Type B pancreatic cell (in vitro differentiated cells): ENCODE results near the gene PAFAH1B2. TPM values are rescaled to one million over a fixed set of nuclear protein-coding genes. Genes with fewer than 3 reads are reported as not detected.

Source experiments
- DNase-seq: peaks from one replicate; pipeline ENCODE4 v3.0.0; 2021; ENCODE audit warnings: mixed read lengths; ENCODE audit not compliant: unreplicated experiment; ENCODE audit errors: extremely low spot score
- H3K27ac Mint-ChIP-seq: 2 replicates; pipeline ENCODE4 v1.8.0; 2021; ENCODE audit warnings: mild to moderate bottlenecking, mixed read lengths
- H3K27me3 Mint-ChIP-seq: 2 replicates; pipeline ENCODE4 v1.8.0; 2021; ENCODE audit warnings: mixed read lengths
- H3K36me3 Mint-ChIP-seq: 2 replicates; pipeline ENCODE4 v1.8.0; 2021; ENCODE audit warnings: mixed read lengths
- H3K4me1 Mint-ChIP-seq: one replicate; pipeline ENCODE4 v1.8.0; 2021; ENCODE audit warnings: mixed read lengths; ENCODE audit not compliant: unreplicated experiment
- H3K4me3 Mint-ChIP-seq: 2 replicates; pipeline ENCODE4 v1.8.0; 2021; ENCODE audit warnings: mild to moderate bottlenecking, mixed read lengths
- H3K9me3 Mint-ChIP-seq: 2 replicates; pipeline ENCODE4 v1.8.0; 2021; ENCODE audit warnings: mixed read lengths
- CTCF ChIP-seq: fragments of 200-600 bp; sonication (generic); conservative IDR thresholded peaks from 2 replicates; pipeline ENCODE4 v1.5.0; 2021; ENCODE audit warnings: antibody characterized with exemption, mild to moderate bottlenecking
- total RNA-seq: library from RNA; stranded (reverse); gene quantifications from 2 replicates; pipeline ENCODE4 v1.2.1, GENCODE V29; 2021; ENCODE audit warnings: low replicate concordance

The PAFAH1B2 gene
- total RNA-seq, 1 donor from 2014 or later, result 94.5 TPM

DNA sequence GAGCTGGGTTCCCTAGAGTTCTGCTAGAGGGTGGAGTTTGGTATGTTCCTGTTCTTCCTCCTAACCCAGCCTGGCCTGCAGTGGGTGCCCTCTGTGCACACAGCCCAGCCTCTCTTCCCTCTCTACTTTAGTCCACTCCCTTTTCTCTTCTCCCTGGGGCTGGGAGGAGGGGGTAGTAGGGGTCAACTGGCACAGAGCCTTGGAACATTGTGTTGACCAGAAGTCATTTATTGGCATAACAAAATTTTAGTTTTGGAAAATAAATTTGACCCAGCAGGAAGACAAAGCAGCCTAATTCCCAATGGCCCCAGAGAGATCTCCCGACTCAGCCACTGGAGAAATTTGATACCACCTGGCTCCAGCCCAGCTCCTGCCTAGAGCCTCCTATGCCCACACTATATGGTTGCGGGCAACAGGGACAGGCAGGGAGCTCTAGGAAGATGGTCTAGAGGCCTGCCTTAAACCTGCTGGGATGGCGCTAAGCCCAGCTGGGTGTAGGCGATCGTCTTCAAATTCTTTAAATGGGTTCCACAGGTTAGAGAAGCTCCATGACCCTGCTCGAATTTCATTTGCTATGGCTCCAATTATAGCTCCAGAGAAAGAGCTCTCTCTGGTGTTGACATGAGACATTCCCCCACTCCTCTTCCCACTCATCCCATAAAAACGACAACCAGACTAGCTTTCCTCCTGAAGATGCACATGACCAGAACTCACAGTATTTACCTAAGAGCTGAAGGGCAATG, 77.9 kb downstream of the PAFAH1B2 start:
- H3K9me3 Mint-ChIP-seq, result no peaks in the 10 kb centered on the region
- peaks cover 12% of the 10 kb centered on the region for H3K36me3 Mint-ChIP-seq
- no peak overlapping the region for H3K27ac Mint-ChIP-seq
- TF ChIP-seq CTCF, result no peak
- H3K4me3 Mint-ChIP-seq, result peak overlapping the region; percentile 13
- DNase-seq, result no peak
- H3K27me3 Mint-ChIP-seq, result no peaks in the 10 kb centered on the region
- peaks cover 17% of the 10 kb centered on the region for H3K4me1 Mint-ChIP-seq

GRCh38 chr11:117222991-117223740, 79.1 kb downstream of the PAFAH1B2 start:
- no peaks in the 10 kb centered on the region for H3K9me3 Mint-ChIP-seq
- H3K27ac Mint-ChIP-seq, result no peak overlapping the region
- H3K36me3 Mint-ChIP-seq, result peaks cover 12% of the 10 kb centered on the region
- peaks cover 17% of the 10 kb centered on the region for H3K4me1 Mint-ChIP-seq
- H3K4me3 Mint-ChIP-seq, result no peak overlapping the region
- no peak for DNase-seq
- no peak for TF ChIP-seq CTCF
- H3K27me3 Mint-ChIP-seq, result no peaks in the 10 kb centered on the region

DNA sequence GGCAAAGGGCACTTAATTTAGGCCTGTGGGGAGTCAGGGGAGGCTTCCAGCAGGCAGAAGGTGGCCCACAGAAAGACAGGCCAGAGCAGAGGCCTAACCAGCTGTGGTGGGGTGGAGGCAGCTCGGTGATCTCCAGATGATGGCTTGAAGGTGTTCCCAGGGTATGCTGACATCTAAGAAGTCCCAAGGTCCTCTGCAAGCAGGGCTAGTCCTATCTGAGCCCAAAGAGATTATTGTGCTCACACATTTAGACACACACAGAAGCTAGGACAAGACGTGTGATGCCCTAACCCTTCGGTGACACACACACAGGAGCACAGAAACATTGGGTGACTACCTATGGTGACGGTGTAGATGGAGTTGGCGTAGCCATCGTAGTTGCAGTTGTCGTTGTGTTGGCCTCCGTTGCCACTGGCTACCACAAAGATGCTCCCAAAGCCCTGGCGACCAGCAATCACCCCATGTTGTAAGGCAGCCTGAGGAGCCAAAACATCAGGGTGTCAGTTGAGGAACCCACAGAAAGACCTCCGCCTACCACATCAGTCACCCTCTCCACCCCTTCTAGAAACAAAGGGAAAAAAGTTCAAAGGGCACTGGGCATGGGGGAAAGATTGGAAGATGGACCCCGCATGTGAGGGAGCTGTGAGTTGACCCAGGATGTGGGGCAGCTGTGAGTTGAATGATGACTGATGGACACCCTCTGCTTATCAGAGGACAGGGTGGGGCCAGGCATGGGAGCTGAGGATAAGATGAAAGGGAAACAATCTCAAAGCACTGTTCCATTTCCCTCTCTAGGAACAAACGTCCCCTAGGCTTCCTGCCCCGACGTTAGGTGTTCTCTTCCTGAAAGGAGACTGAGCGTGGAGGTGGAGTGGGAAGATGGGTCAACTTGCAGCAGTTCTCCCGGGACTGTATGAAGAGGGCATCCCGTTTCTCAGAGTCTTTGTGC, 79.9 kb downstream of the PAFAH1B2 start:
- peaks cover 12% of the 10 kb centered on the region for H3K36me3 Mint-ChIP-seq
- peaks cover 17% of the 10 kb centered on the region for H3K4me1 Mint-ChIP-seq
- DNase-seq, result no peak
- no peak for TF ChIP-seq CTCF
- no peaks in the 10 kb centered on the region for H3K27me3 Mint-ChIP-seq
- H3K27ac Mint-ChIP-seq, result no peak overlapping the region
- no peak overlapping the region for H3K4me3 Mint-ChIP-seq
- no peaks in the 10 kb centered on the region for H3K9me3 Mint-ChIP-seq

- no peak for DNase-seq
- TF ChIP-seq CTCF, result no peak
- H3K36me3 Mint-ChIP-seq, result peaks cover 9% of the 10 kb centered on the region
- H3K4me1 Mint-ChIP-seq, result peaks cover 24% of the 10 kb centered on the region
- no peaks in the 10 kb centered on the region for H3K27me3 Mint-ChIP-seq
- H3K27ac Mint-ChIP-seq, result no peak overlapping the region
- H3K4me3 Mint-ChIP-seq, result no peak overlapping the region
- no peaks in the 10 kb centered on the region for H3K9me3 Mint-ChIP-seq
Measured at GRCh38 chr11:117225553-117226170, 81.6 kb downstream of the PAFAH1B2 start.

Other genes with a start within 250 kb of the PAFAH1B2 start
- gene SIK3, start 45.9 kb upstream of the PAFAH1B2 start, total RNA-seq, result 39.0 and 39.9 TPM in 2 replicates
- gene SIDT2, start 34.5 kb downstream of the PAFAH1B2 start, total RNA-seq, result 53.1 and 62.0 TPM in 2 replicates
- 97.9 and 106 TPM in 2 replicates for gene TAGLN, start 55.1 kb downstream of the PAFAH1B2 start, total RNA-seq
- 54.6 and 61.1 TPM in 2 replicates for gene PCSK7, start 87.8 kb downstream of the PAFAH1B2 start, total RNA-seq
- 29.0 and 34.7 TPM in 2 replicates for gene RNF214, start 88.4 kb downstream of the PAFAH1B2 start, total RNA-seq
- 5.9 and 12.8 TPM in 2 replicates for gene BACE1-AS, start 147.1 kb downstream of the PAFAH1B2 start, total RNA-seq
- gene BACE1, start 172.0 kb downstream of the PAFAH1B2 start, total RNA-seq, result 26.2 and 37.4 TPM in 2 replicates
- gene CEP164, start 183.6 kb downstream of the PAFAH1B2 start, total RNA-seq, result 28.0 and 42.1 TPM in 2 replicates